ENCODE measurements around the gene TFB1M. TPM values are rescaled to one million over a fixed set of nuclear protein-coding genes. Genes with fewer than 3 reads are reported as not detected.

TFB1M gene
- total RNA-seq, 1 donor from 2014 or later = 20.6 TPM

DNA sequence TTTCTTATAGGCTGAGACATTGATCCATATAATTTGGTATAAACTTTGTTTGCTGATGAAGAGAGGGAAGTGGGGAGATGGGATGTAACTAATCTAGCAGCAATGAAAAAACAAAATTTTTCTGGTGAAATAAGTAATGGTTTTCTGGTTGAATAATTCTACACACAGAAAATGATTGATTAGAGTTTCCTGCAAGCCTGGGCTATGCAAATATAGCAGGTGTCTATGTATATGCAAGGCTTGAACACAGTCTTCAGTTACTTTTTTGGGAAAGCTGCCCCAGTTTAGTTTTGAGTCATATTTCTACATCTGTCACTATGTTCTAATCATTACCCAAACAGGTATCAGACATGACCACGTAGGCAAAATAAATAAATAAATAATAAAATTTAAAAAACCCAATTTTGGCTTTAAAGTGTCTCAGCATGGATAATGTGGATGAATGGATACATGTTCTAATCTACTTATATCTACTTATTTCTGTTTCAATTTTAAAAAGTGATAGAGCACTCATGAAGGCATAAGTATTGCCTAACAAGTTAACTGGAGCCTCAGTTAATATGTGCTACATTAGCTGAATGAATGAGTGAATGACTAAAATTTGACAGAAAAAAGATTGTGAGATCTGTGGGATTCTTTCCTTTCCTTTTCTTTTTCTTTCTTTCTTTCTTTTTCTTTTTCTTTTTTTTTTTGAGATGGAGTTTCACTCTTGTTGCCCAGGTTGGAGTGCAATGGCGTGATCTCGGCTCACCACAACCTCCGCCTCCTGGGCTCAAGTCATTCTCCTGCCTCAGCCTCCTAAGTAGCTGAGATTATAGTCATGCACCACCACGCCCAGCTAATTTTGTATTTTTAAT lies 37.2 kb upstream of the TFB1M start:
- no peak for DNase-seq
- no peak for ATAC-seq
- intact Hi-C loops (cut with DNase I) = no loop called here
- Histone ChIP-seq H3K27me3 (ENCODE audit: low read depth) (no peaks in the 10 kb centered on the region), H3K27ac (no peak overlapping the region), H3K9me3 (peaks cover 20% of the 10 kb centered on the region), H3K36me3 (no peaks in the 10 kb centered on the region), H3K4me3 (no peak overlapping the region), H3K4me1 (no peaks in the 10 kb centered on the region)
- TF ChIP-seq, protein P1, sequence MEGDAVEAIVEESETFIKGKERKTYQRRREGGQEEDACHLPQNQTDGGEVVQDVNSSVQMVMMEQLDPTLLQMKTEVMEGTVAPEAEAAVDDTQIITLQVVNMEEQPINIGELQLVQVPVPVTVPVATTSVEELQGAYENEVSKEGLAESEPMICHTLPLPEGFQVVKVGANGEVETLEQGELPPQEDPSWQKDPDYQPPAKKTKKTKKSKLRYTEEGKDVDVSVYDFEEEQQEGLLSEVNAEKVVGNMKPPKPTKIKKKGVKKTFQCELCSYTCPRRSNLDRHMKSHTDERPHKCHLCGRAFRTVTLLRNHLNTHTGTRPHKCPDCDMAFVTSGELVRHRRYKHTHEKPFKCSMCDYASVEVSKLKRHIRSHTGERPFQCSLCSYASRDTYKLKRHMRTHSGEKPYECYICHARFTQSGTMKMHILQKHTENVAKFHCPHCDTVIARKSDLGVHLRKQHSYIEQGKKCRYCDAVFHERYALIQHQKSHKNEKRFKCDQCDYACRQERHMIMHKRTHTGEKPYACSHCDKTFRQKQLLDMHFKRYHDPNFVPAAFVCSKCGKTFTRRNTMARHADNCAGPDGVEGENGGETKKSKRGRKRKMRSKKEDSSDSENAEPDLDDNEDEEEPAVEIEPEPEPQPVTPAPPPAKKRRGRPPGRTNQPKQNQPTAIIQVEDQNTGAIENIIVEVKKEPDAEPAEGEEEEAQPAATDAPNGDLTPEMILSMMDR (IDR thresholded peaks at IDR 0.05) = no peak

DNA sequence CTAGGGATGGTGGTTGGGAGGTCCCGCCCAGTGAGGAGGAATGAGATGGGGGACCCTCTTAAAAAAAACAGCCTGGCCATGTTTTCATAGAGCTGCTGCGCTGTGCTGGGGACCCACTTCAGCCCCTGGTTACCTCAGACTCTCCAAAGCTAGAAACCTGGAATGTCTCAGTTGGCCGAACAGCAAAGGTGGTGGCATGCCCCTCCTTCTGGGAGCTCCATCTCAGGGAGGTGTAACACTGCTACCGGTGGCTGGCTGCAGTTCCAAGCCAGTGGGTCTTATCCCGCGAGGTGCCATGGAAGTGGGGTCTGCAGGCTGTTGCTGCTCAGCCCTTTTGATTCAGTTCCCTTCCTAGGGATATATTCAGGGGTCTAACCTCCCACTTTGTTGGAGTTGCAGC lies 35.7 kb upstream of the TFB1M start:
- intact Hi-C loops (cut with DNase I) = no loop called here
- Histone ChIP-seq H3K9me3 (peaks cover 19% of the 10 kb centered on the region), H3K27ac (no peak overlapping the region), H3K27me3 (ENCODE audit: low read depth) (no peaks in the 10 kb centered on the region), H3K4me1 (no peaks in the 10 kb centered on the region), H3K36me3 (no peaks in the 10 kb centered on the region), H3K4me3 (no peak overlapping the region)
- DNase-seq = no peak
- no peak for ATAC-seq
- TF ChIP-seq, protein P1 (IDR thresholded peaks at IDR 0.05) = no peak

DNA sequence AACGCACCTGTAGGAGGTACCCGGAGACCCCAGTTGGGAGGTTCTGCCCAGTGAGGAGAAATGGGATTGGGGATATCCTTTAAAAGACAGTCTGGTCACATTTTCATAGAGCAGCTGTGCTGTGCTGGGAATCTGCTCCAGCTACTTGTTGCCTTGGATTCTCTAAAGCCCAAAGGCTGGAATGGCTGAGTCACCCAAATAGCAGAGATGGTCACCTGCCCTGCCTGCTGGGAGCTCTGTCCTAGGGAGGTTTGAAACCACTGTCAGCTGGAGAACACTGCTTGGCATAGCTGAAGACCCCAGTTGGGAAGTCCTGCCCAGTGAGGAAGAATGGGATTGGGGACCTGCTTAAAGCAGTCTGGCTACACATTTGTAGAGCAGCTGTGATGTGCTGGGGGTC lies 34.8 kb upstream of the TFB1M start:
- ATAC-seq = no peak
- TF ChIP-seq, protein P1 (IDR thresholded peaks at IDR 0.05) = no peak
- no peaks in the 10 kb centered on the region for H3K4me1 ChIP-seq
- no peak for DNase-seq
- H3K27ac ChIP-seq = no peak overlapping the region
- intact Hi-C loops (cut with DNase I) = no loop called here
- H3K36me3 ChIP-seq = no peaks in the 10 kb centered on the region
- H3K9me3 ChIP-seq = peaks cover 10% of the 10 kb centered on the region
- H3K27me3 ChIP-seq (ENCODE audit: low read depth) = no peaks in the 10 kb centered on the region
- H3K4me3 ChIP-seq = no peak overlapping the region

DNA sequence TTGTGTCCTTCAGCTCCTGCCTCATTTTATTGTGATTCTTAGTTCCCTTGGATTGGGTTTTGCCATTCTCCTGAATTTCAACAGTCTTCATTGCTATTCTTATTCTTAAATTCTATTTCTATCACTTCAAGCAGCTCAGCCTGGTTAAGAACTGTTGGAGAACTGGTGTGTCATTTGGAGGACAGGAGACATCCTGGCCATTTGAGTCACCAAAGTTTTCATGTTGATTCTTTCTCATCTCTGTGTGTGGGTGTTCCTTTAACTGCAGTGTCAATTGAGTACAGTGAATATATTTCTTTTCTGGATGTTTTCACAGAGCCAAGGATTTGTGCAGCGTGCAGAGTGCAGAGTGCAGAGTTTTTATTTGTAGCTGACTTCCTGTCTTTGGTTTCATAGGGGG lies 33.5 kb upstream of the TFB1M start:
- Histone ChIP-seq H3K4me1 (no peaks in the 10 kb centered on the region), H3K27me3 (ENCODE audit: low read depth) (no peaks in the 10 kb centered on the region), H3K4me3 (no peak overlapping the region), H3K36me3 (no peaks in the 10 kb centered on the region), H3K9me3 (peaks cover 6% of the 10 kb centered on the region), H3K27ac (no peak overlapping the region)
- intact Hi-C loops (cut with DNase I) = no loop called here
- DNase-seq (no peak), ATAC-seq (no peak)
- TF ChIP-seq, protein P1 (IDR thresholded peaks at IDR 0.05) = no peak

DNA sequence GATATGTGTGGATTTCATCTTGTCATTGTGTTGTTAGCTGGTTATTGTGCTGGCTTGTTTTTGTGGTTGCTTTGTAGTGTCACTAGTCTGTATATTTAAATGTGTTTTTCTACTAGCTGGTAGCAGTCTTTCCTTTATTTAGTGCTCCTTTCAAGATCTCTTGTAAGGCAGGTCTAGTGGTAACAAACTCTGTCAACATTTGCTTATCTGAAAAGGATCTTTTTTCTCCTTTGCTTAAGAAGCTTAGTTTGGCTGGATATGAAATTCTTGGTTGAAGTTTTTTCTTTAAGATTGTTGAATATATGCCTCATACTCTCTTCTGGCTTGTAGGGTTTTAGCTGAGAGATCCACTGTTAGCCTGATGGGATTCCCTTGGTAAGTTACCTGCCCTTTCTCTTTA lies 32.7 kb upstream of the TFB1M start:
- intact Hi-C loops (cut with DNase I) = no loop called here
- DNase-seq = no peak
- Histone ChIP-seq H3K36me3 (no peaks in the 10 kb centered on the region), H3K9me3 (peaks cover 6% of the 10 kb centered on the region), H3K27me3 (ENCODE audit: low read depth) (no peaks in the 10 kb centered on the region), H3K4me1 (no peaks in the 10 kb centered on the region), H3K4me3 (no peak overlapping the region), H3K27ac (no peak overlapping the region)
- no peak for ATAC-seq
- TF ChIP-seq, protein P1 (IDR thresholded peaks at IDR 0.05) = no peak
